Measurements from ENCODE around the gene FAM228B. TPM values are rescaled to one million over a fixed set of nuclear protein-coding genes. Genes with fewer than 3 reads are reported as not detected.
"Not testable (repeated sequence)": the region's sequence is repeated elsewhere in the genome, so short reads cannot be mapped to it uniquely, and the experiment has no call there.

Gene FAM228B
- total and polyA plus RNA-seq, 3 experiments from 2014 or later, result 4.3 to 9.2 (median 6.0) TPM

GRCh38 chr2:24087032-24087431 is 36.2 kb upstream of the FAM228B start:
- Histone ChIP-seq H3K27me3 (ENCODE audit: insufficient read depth, low read length, poor library complexity, severe bottlenecking) (no peaks in the 10 kb centered on the region), H3K4me3 (ENCODE audit: low read length) (no peak overlapping the region), H3K9me3 (ENCODE audit: low read length) (no peaks in the 10 kb centered on the region), H3K4me1 (ENCODE audit: insufficient read depth, low read length) (peaks cover 14% of the 10 kb centered on the region), H3K36me3 (ENCODE audit: insufficient read depth, low read length) (no peaks in the 10 kb centered on the region), H3K27ac (ENCODE audit: low read depth, low read length) (no peak overlapping the region)
- Mint-ChIP-seq H3K4me1 (peaks cover 8 to 20% (median 18%) of the 10 kb centered on the region in 3 donors), H3K36me3 (peaks cover 3 to 17% (median 4%) of the 10 kb centered on the region in 3 donors), H3K27ac (no peak overlapping the region), H3K4me3 (no peak overlapping the region), H3K9me3 (no peaks in the 10 kb centered on the region), H3K27me3 (no peaks in the 10 kb centered on the region)
- CTCF ChIA-PET, result interaction anchor here (0.9 kb wide), 1 partner anchor 273 kb away, joined by 3 read pairs; no protein-coding TSS in a partner anchor
- POLR2A ChIA-PET, result no interaction called here
- no peak for DNase-seq

GRCh38 chr2:24088821-24089359 is 34.4 kb upstream of the FAM228B start:
- Histone ChIP-seq H3K36me3 (ENCODE audit: insufficient read depth, low read length) (no peaks in the 10 kb centered on the region), H3K9me3 (ENCODE audit: low read length) (no peaks in the 10 kb centered on the region), H3K4me3 (ENCODE audit: low read length) (no peak overlapping the region), H3K4me1 (ENCODE audit: insufficient read depth, low read length) (peaks cover 10% of the 10 kb centered on the region), H3K27ac (ENCODE audit: low read depth, low read length) (no peak overlapping the region), H3K27me3 (ENCODE audit: insufficient read depth, low read length, poor library complexity, severe bottlenecking) (no peaks in the 10 kb centered on the region)
- Mint-ChIP-seq H3K36me3 (peaks cover 4 to 20% (median 7%) of the 10 kb centered on the region in 3 donors), H3K27ac (no peak overlapping the region), H3K4me3 (no peak overlapping the region), H3K27me3 (peaks cover 0 to 2% of the 10 kb centered on the region in 2 donors), H3K4me1 (peaks cover 5 to 14% (median 13%) of the 10 kb centered on the region in 3 donors), H3K9me3 (no peaks in the 10 kb centered on the region)
- no peak for DNase-seq
- CTCF ChIA-PET, result no interaction called here
- POLR2A ChIA-PET, result no interaction called here

- H3K36me3 Mint-ChIP-seq, result peaks cover 6 to 34% (median 17%) of the 10 kb centered on the region in 3 donors
- H3K27me3 Mint-ChIP-seq; H3K27ac Mint-ChIP-seq; H3K4me1 ChIP-seq (ENCODE audit: insufficient read depth, low read length); DNase-seq; H3K4me3 Mint-ChIP-seq; POLR2A ChIA-PET; H3K36me3 ChIP-seq (ENCODE audit: insufficient read depth, low read length); H3K27me3 ChIP-seq (ENCODE audit: insufficient read depth, low read length, poor library complexity, severe bottlenecking); H3K9me3 ChIP-seq (ENCODE audit: low read length); H3K4me1 Mint-ChIP-seq; H3K27ac ChIP-seq (ENCODE audit: low read depth, low read length); H3K4me3 ChIP-seq (ENCODE audit: low read length); H3K9me3 Mint-ChIP-seq: not testable (repeated sequence)
- CTCF ChIA-PET, result interaction anchor here (1.4 kb wide), 1 partner anchor 9 kb away, joined by 3 read pairs; the partner anchor contains the start of gene TP53I3
Measured at GRCh38 chr2:24093270-24093669, 30.0 kb upstream of the FAM228B start.

- POLR2A ChIA-PET; H3K4me1 Mint-ChIP-seq; H3K27ac ChIP-seq (ENCODE audit: low read depth, low read length); H3K27me3 ChIP-seq (ENCODE audit: insufficient read depth, low read length, poor library complexity, severe bottlenecking); H3K4me3 ChIP-seq (ENCODE audit: low read length); DNase-seq; H3K27ac Mint-ChIP-seq; H3K36me3 ChIP-seq (ENCODE audit: insufficient read depth, low read length); H3K27me3 Mint-ChIP-seq; H3K4me1 ChIP-seq (ENCODE audit: insufficient read depth, low read length); H3K4me3 Mint-ChIP-seq; H3K9me3 ChIP-seq (ENCODE audit: low read length): not testable (repeated sequence)
- CTCF ChIA-PET, result interaction anchor here (1.2 kb wide), 1 partner anchor 12 kb away, joined by 3 read pairs; no protein-coding TSS in a partner anchor
- Mint-ChIP-seq H3K9me3 (peaks cover 0 to 13% (median 0%) of the 10 kb centered on the region in 5 donors), H3K36me3 (peaks cover 6 to 30% (median 27%) of the 10 kb centered on the region in 3 donors)
Measured at GRCh38 chr2:24095171-24095677, 28.0 kb upstream of the FAM228B start.

GRCh38 chr2:24100732-24101131 is 22.5 kb upstream of the FAM228B start:
- H3K36me3 ChIP-seq (ENCODE audit: insufficient read depth, low read length); H3K27me3 ChIP-seq (ENCODE audit: insufficient read depth, low read length, poor library complexity, severe bottlenecking); POLR2A ChIA-PET; H3K27ac ChIP-seq (ENCODE audit: low read depth, low read length); H3K9me3 ChIP-seq (ENCODE audit: low read length); H3K27ac Mint-ChIP-seq; H3K4me1 ChIP-seq (ENCODE audit: insufficient read depth, low read length); CTCF ChIA-PET; H3K4me3 ChIP-seq (ENCODE audit: low read length); H3K4me3 Mint-ChIP-seq; DNase-seq; H3K27me3 Mint-ChIP-seq; H3K4me1 Mint-ChIP-seq: not testable (repeated sequence)
- peaks cover 11 to 42% (median 27%) of the 10 kb centered on the region in 3 donors for H3K36me3 Mint-ChIP-seq
- peaks cover 0 to 18% (median 8%) of the 10 kb centered on the region in 5 donors for H3K9me3 Mint-ChIP-seq

- Mint-ChIP-seq H3K27ac (no peak overlapping the region), H3K4me3 (no peak overlapping the region), H3K9me3 (peaks cover 3 to 29% (median 15%) of the 10 kb centered on the region in 5 donors), H3K36me3 (peaks cover 11 to 45% (median 15%) of the 10 kb centered on the region in 3 donors), H3K4me1 (no peaks in the 10 kb centered on the region), H3K27me3 (no peaks in the 10 kb centered on the region)
- Histone ChIP-seq H3K27ac (ENCODE audit: low read depth, low read length) (no peak overlapping the region), H3K36me3 (ENCODE audit: insufficient read depth, low read length) (no peaks in the 10 kb centered on the region), H3K4me1 (ENCODE audit: insufficient read depth, low read length) (no peaks in the 10 kb centered on the region), H3K4me3 (ENCODE audit: low read length) (no peak overlapping the region), H3K27me3 (ENCODE audit: insufficient read depth, low read length, poor library complexity, severe bottlenecking) (no peaks in the 10 kb centered on the region), H3K9me3 (ENCODE audit: low read length) (no peaks in the 10 kb centered on the region)
- ChIA-PET CTCF (interaction anchor here (1.3 kb wide), 1 partner anchor 19 kb away, joined by 3 read pairs; no protein-coding TSS in a partner anchor), POLR2A (no interaction called here)
- no peak for DNase-seq
Measured at GRCh38 chr2:24101992-24102391, 21.3 kb upstream of the FAM228B start.

- DNase-seq, result no peak
- Mint-ChIP-seq H3K27me3 (no peaks in the 10 kb centered on the region), H3K4me3 (no peak overlapping the region), H3K9me3 (peaks cover 3 to 34% (median 16%) of the 10 kb centered on the region in 5 donors), H3K4me1 (no peaks in the 10 kb centered on the region), H3K36me3 (peaks cover 11 to 47% (median 15%) of the 10 kb centered on the region in 3 donors), H3K27ac (no peak overlapping the region)
- H3K9me3 ChIP-seq (ENCODE audit: low read length), result no peaks in the 10 kb centered on the region
- H3K27ac ChIP-seq (ENCODE audit: low read depth, low read length), result no peak overlapping the region
- no peaks in the 10 kb centered on the region for H3K36me3 ChIP-seq (ENCODE audit: insufficient read depth, low read length)
- H3K4me3 ChIP-seq (ENCODE audit: low read length), result no peak overlapping the region
- no peaks in the 10 kb centered on the region for H3K4me1 ChIP-seq (ENCODE audit: insufficient read depth, low read length)
- ChIA-PET CTCF (interaction anchor here (1.0 kb wide), 1 partner anchor 19 kb away, joined by 3 read pairs; no protein-coding TSS in a partner anchor), POLR2A (no interaction called here)
- no peaks in the 10 kb centered on the region for H3K27me3 ChIP-seq (ENCODE audit: insufficient read depth, low read length, poor library complexity, severe bottlenecking)
Measured at GRCh38 chr2:24102677-24103076, 20.6 kb upstream of the FAM228B start.

- Mint-ChIP-seq H3K36me3 (peaks cover 7 to 50% (median 15%) of the 10 kb centered on the region in 3 donors), H3K4me3 (no peak overlapping the region), H3K9me3 (peaks cover 3 to 28% (median 19%) of the 10 kb centered on the region in 5 donors), H3K27ac (no peak overlapping the region), H3K27me3 (no peaks in the 10 kb centered on the region), H3K4me1 (no peaks in the 10 kb centered on the region)
- Histone ChIP-seq H3K27me3 (ENCODE audit: insufficient read depth, low read length, poor library complexity, severe bottlenecking) (no peaks in the 10 kb centered on the region), H3K4me1 (ENCODE audit: insufficient read depth, low read length) (no peaks in the 10 kb centered on the region), H3K27ac (ENCODE audit: low read depth, low read length) (no peak overlapping the region), H3K4me3 (ENCODE audit: low read length) (no peak overlapping the region), H3K9me3 (ENCODE audit: low read length) (no peaks in the 10 kb centered on the region), H3K36me3 (ENCODE audit: insufficient read depth, low read length) (no peaks in the 10 kb centered on the region)
- DNase-seq, result no peak
- ChIA-PET CTCF (interaction anchor here (0.8 kb wide), 1 partner anchor 20 kb away, joined by 3 read pairs; the partner anchor contains the start of gene TP53I3), POLR2A (no interaction called here)
Measured at GRCh38 chr2:24104110-24104650, 19.1 kb upstream of the FAM228B start.
